Measurements from ENCODE around the gene MS4A15. TPM values are rescaled to one million over a fixed set of nuclear protein-coding genes. Genes with fewer than 3 reads are reported as not detected.
A peak's percentile ranks its signal among the peaks of the same experiment; 100 is the strongest.
"Not testable (repeated sequence)": the region's sequence is repeated elsewhere in the genome, so short reads cannot be mapped to it uniquely, and the experiment has no call there.

Gene MS4A15
- polyA plus RNA-seq, 2 of the 4 experiments (the other 2 are of a cell fraction): not detected

GRCh38 chr11:60754887-60755286, 1.8 kb upstream of the MS4A15 start:
- TF ChIP-seq ZNF302 (CRISPR knock-in tag; IDR thresholded peaks at IDR 0.05) (no peak), JUNB (IDR thresholded peaks at IDR 0.05) (no peak), CBX2 (IDR thresholded peaks at IDR 0.05; ENCODE audit: borderline replicate concordance, low read depth) (no peak), NR3C1 (IDR thresholded peaks at IDR 0.05) (no peak)
- no peak for ATAC-seq
- POLR2A ChIA-PET: no interaction called here
- Histone ChIP-seq H3K4me2 (no peak overlapping the region), H3K4me3 (no peak overlapping the region), H3K4me1 (no peaks in the 10 kb centered on the region), H3K27ac (no peak overlapping the region), H3K9me3 (no peaks in the 10 kb centered on the region)
- CTCF ChIA-PET: interaction anchor here (1.4 to 3.2 kb wide), 4 partner anchors 8 to 76 kb away, joined by 3 to 22 read pairs (median 4); no protein-coding TSS in a partner anchor
- no peak for FAIRE-seq
- DNase-seq (ENCODE audit: low read depth in 1 of 2, low spot score in 1 of 2): no peak
- 52% methylated on average over 6 of the region's 6 CpGs for WGBS (ENCODE audit: missing lambda C conversion rate)

GRCh38 chr11:60757231-60757800, 649 bp downstream of the MS4A15 start:
- no peak for FAIRE-seq
- no peak for DNase-seq (ENCODE audit: low read depth in 1 of 2, low spot score in 1 of 2)
- no peak for ATAC-seq
- Histone ChIP-seq H3K9me3 (no peaks in the 10 kb centered on the region), H3K4me1 (no peaks in the 10 kb centered on the region), H3K4me2 (no peak overlapping the region), H3K4me3 (no peak overlapping the region), H3K27ac (no peak overlapping the region)
- POLR2A ChIA-PET: no interaction called here
- WGBS (ENCODE audit: missing lambda C conversion rate): 45% methylated on average over 19 of the region's 19 CpGs
- TF ChIP-seq JUN (IDR thresholded peaks at IDR 0.05) (no peak), ESRRA (IDR thresholded peaks at IDR 0.05; ENCODE audit: borderline replicate concordance, low read length) (no peak), EHF (CRISPR knock-in tag; IDR thresholded peaks at IDR 0.05) (no peak), RNF2 (IDR thresholded peaks at IDR 0.05; ENCODE audit: borderline replicate concordance, low read depth) (no peak), ZSCAN20 (CRISPR knock-in tag; IDR thresholded peaks at IDR 0.05) (no peak), PBX3 (IDR thresholded peaks at IDR 0.05) (no peak), FOXS1 (CRISPR knock-in tag; IDR thresholded peaks at IDR 0.05) (no peak), BCL3 (IDR thresholded peaks at IDR 0.05) (no peak)
- CTCF ChIA-PET: interaction anchor here (1.1 to 1.8 kb wide), 6 partner anchors 9 to 412 kb away, joined by 3 to 8 read pairs (median 4); no protein-coding TSS in a partner anchor

- H3K4me1 ChIP-seq; H3K27ac ChIP-seq; H3K4me3 ChIP-seq; POLR2A ChIA-PET; H3K4me2 ChIP-seq; ATAC-seq; H3K9me3 ChIP-seq; FAIRE-seq; DNase-seq (ENCODE audit: low read depth in 1 of 2, low spot score in 1 of 2): not testable (repeated sequence)
- CTCF ChIA-PET: interaction anchor here (1.5 kb wide), 1 partner anchor 17 kb away, joined by 9 read pairs; no protein-coding TSS in a partner anchor
- WGBS (ENCODE audit: missing lambda C conversion rate): 55% methylated on average over 4 of the region's 4 CpGs
Measured at GRCh38 chr11:60758671-60759070, 2.0 kb downstream of the MS4A15 start.

GRCh38 chr11:60759438-60760225, 3.0 kb downstream of the MS4A15 start:
- H3K4me1 ChIP-seq: not testable (repeated sequence)

More at GRCh38 chr11:60759438-60760225, 3.0 kb downstream of the MS4A15 start:
- ATAC-seq; POLR2A ChIA-PET; H3K4me2 ChIP-seq; H3K4me3 ChIP-seq; H3K27ac ChIP-seq; H3K9me3 ChIP-seq; FAIRE-seq; DNase-seq (ENCODE audit: low read depth in 1 of 2, low spot score in 1 of 2): not testable (repeated sequence)
- peak; percentile 19 for TF ChIP-seq MAFK (IDR thresholded peaks at IDR 0.05; ENCODE audit: partially characterized antibody)
- CTCF ChIA-PET: interaction anchor here (0.9 kb wide), 1 partner anchor 13 kb away, joined by 3 read pairs; no protein-coding TSS in a partner anchor
- WGBS (ENCODE audit: missing lambda C conversion rate): 34% methylated on average over 22 of the region's 22 CpGs

Data from A549 (cell line).